Neural crest cell (in vitro differentiated cells): ENCODE results near the gene HSD3B7. TPM values are rescaled to one million over a fixed set of nuclear protein-coding genes. Genes with fewer than 3 reads are reported as not detected.

Experiments
- DNase-seq: peaks from one replicate; pipeline ENCODE4 v3.0.0; 2021; ENCODE audit warnings: low read depth, mixed read lengths, low spot score
- H3K27ac Mint-ChIP-seq: one replicate; pipeline ENCODE4 v1.8.0; 2021; ENCODE audit warnings: mild to moderate bottlenecking, mixed read lengths; ENCODE audit not compliant: unreplicated experiment
- H3K27me3 Mint-ChIP-seq: 2 replicates; pipeline ENCODE4 v1.8.0; 2021; ENCODE audit warnings: low read depth, mild to moderate bottlenecking, mixed read lengths
- H3K36me3 Mint-ChIP-seq: 2 replicates; pipeline ENCODE4 v1.8.0; 2021; ENCODE audit warnings: low read depth, mild to moderate bottlenecking, mixed read lengths
- H3K4me1 Mint-ChIP-seq: 2 replicates; pipeline ENCODE4 v1.8.0; 2021; ENCODE audit warnings: mixed read lengths
- H3K4me3 Mint-ChIP-seq: one replicate; pipeline ENCODE4 v1.8.0; 2021; ENCODE audit warnings: mild to moderate bottlenecking, mixed read lengths
- H3K9me3 Mint-ChIP-seq: 2 replicates; pipeline ENCODE4 v1.8.0; 2021; ENCODE audit warnings: mixed read lengths
- CTCF ChIP-seq: fragments of 200-600 bp; sonication (generic); conservative IDR thresholded peaks from 2 replicates; pipeline ENCODE4 v1.5.0; 2021; ENCODE audit warnings: antibody characterized with exemption, mild to moderate bottlenecking
- total RNA-seq: library from RNA; stranded (reverse); gene quantifications from 2 replicates; pipeline ENCODE4 v1.2.1, GENCODE V29; 2021

Gene HSD3B7
- total RNA-seq, 1 donor from 2014 or later, result 1.9 TPM

- Mint-ChIP-seq H3K27ac (no peak overlapping the region), H3K4me3 (peak overlapping the region; percentile 97), H3K36me3 (no peaks in the 10 kb centered on the region), H3K27me3 (no peaks in the 10 kb centered on the region), H3K9me3 (no peaks in the 10 kb centered on the region), H3K4me1 (peaks cover 16% of the 10 kb centered on the region)
- no peak for TF ChIP-seq CTCF
- DNase-seq, result no peak
These were observed 46.3 kb downstream of the HSD3B7 start for GRCh38 chr16:31031276-31031675.

- Mint-ChIP-seq H3K36me3 (peaks cover 2% of the 10 kb centered on the region), H3K4me1 (peaks cover 16% of the 10 kb centered on the region), H3K9me3 (no peaks in the 10 kb centered on the region), H3K4me3 (peak within 1 kb of the TSS; percentile 97), H3K27ac (peak within 1 kb of the TSS; percentile 84), H3K27me3 (no peaks in the 10 kb centered on the region)
- no peak for TF ChIP-seq CTCF
- peak; percentile 96 for DNase-seq
These were observed 48.0 kb downstream of the HSD3B7 start, which contains the start of gene STX4 for GRCh38 chr16:31032736-31033708. Gene STX4, plus strand, starts transcription at chr16:31033558. Its CDS starts 248 bp downstream, at chr16:31033806.

GRCh38 chr16:31033709-31034492 lies 48.9 kb downstream of the HSD3B7 start:
- peak; percentile 78 for DNase-seq
- peaks cover 16% of the 10 kb centered on the region for H3K4me1 Mint-ChIP-seq
- no peaks in the 10 kb centered on the region for H3K27me3 Mint-ChIP-seq

GRCh38 chr16:31036691-31037090 lies 51.7 kb downstream of the HSD3B7 start:
- peaks cover 2% of the 10 kb centered on the region for H3K36me3 Mint-ChIP-seq
- peak overlapping the region; percentile 47 for H3K4me3 Mint-ChIP-seq
- no peak overlapping the region for H3K27ac Mint-ChIP-seq
- peaks cover 16% of the 10 kb centered on the region for H3K4me1 Mint-ChIP-seq
- TF ChIP-seq CTCF, result no peak
- DNase-seq, result no peak
- H3K27me3 Mint-ChIP-seq, result no peaks in the 10 kb centered on the region
- no peaks in the 10 kb centered on the region for H3K9me3 Mint-ChIP-seq

More at GRCh38 chr16:31033709-31034492, 48.9 kb downstream of the HSD3B7 start:
- Mint-ChIP-seq H3K9me3 (no peaks in the 10 kb centered on the region), H3K36me3 (peaks cover 2% of the 10 kb centered on the region), H3K4me3 (peak overlapping the region; percentile 97), H3K27ac (peak overlapping the region; percentile 84)
- TF ChIP-seq CTCF, result no peak

Other genes starting within 250 kb of the HSD3B7 start
- gene PHKG2, start 236.8 kb upstream of the HSD3B7 start, total RNA-seq, result 39.2 and 40.8 TPM in 2 replicates
- 14.4 and 18.5 TPM in 2 replicates for gene CFAP119, start 223.1 kb upstream of the HSD3B7 start, total RNA-seq
- gene RNF40, start 222.9 kb upstream of the HSD3B7 start, total RNA-seq, result 154 and 157 TPM in 2 replicates
- gene ZNF629, start 198.0 kb upstream of the HSD3B7 start, total RNA-seq, result 41.0 and 41.4 TPM in 2 replicates
- 35.9 and 38.4 TPM in 2 replicates for gene BCL7C, start 91.1 kb upstream of the HSD3B7 start, total RNA-seq
- 1.6 and 2.6 TPM in 2 replicates for gene CTF1, start 88.6 kb upstream of the HSD3B7 start, total RNA-seq
- 78.1 and 84.7 TPM in 2 replicates for gene FBXL19, start 61.6 kb upstream of the HSD3B7 start, total RNA-seq
- gene ORAI3, start 36.1 kb upstream of the HSD3B7 start, total RNA-seq, result 7.7 and 8.0 TPM in 2 replicates
- 33.4 and 35.2 TPM in 2 replicates for gene SETD1A, start 27.5 kb upstream of the HSD3B7 start, total RNA-seq
- gene STX1B, start 25.4 kb downstream of the HSD3B7 start, total RNA-seq, result 12.1 and 14.1 TPM in 2 replicates
- gene STX4, start 48.4 kb downstream of the HSD3B7 start, total RNA-seq, result 21.9 and 26.0 TPM in 2 replicates
- gene ZNF668, start 89.0 kb downstream of the HSD3B7 start, total RNA-seq, result 16.8 and 19.7 TPM in 2 replicates
- 32.3 and 32.4 TPM in 2 replicates for gene ZNF646, start 89.2 kb downstream of the HSD3B7 start, total RNA-seq
- 3.7 and 4.4 TPM in 2 replicates for gene PRSS53, start 103.7 kb downstream of the HSD3B7 start, total RNA-seq
- 62.4 and 70.1 TPM in 2 replicates for gene VKORC1, start 109.6 kb downstream of the HSD3B7 start, total RNA-seq
- 42.4 and 43.5 TPM in 2 replicates for gene BCKDK, start 123.2 kb downstream of the HSD3B7 start, total RNA-seq
- 72.6 and 76.9 TPM in 2 replicates for gene KAT8, start 132.5 kb downstream of the HSD3B7 start, total RNA-seq
- not detected in 2 replicates for gene PRSS8, start 150.5 kb downstream of the HSD3B7 start, total RNA-seq
- 0.68 and 1.1 TPM in 2 replicates for gene PRSS36, start 164.9 kb downstream of the HSD3B7 start, total RNA-seq
- gene FUS, start 194.9 kb downstream of the HSD3B7 start, total RNA-seq, result 970 and 984 TPM in 2 replicates
- gene PYCARD, start 217.6 kb downstream of the HSD3B7 start, total RNA-seq, result 1.7 and 3.3 TPM in 2 replicates
- 0.05 TPM in 1 of 2 replicates, not detected in the other for gene TRIM72, start 228.9 kb downstream of the HSD3B7 start, total RNA-seq
- gene PYDC1, start 231.9 kb downstream of the HSD3B7 start, total RNA-seq, result not detected in 2 replicates